HG02884 (cell line): ENCODE data around the gene GABBR2.
"Not testable (repeated sequence)": the region's sequence is repeated elsewhere in the genome, so short reads cannot be mapped to it uniquely, and the experiment has no call there.

ENCODE experiments used
- ATAC-seq: cut with Tn5 transposase; IDR thresholded peaks from one replicate; pipeline ENCODE4 v1.9.1; 2021; ENCODE audit warnings: mild to moderate bottlenecking, moderate library complexity; ENCODE audit not compliant: unreplicated experiment

GABBR2 gene

DNA sequence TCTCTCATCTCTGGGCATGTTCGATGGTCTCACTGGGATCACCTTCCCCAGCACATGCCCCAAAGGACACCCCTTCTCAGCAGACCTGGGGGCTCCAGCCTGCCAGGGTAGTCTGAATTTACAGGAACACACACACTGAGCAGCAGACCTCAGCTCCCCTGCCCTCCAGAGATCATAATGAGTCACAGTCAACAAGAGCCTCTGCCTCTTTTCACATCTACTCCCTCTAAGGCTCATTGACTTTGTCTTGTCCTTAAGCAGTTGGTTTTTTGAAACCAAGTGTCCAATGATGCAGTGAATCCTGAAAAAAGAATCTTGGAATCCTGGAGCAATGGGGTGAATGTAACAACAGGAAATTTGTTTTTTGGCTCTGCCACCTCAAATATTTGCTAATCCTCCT, 20.8 kb downstream of the GABBR2 start:
- no peak for ATAC-seq

DNA sequence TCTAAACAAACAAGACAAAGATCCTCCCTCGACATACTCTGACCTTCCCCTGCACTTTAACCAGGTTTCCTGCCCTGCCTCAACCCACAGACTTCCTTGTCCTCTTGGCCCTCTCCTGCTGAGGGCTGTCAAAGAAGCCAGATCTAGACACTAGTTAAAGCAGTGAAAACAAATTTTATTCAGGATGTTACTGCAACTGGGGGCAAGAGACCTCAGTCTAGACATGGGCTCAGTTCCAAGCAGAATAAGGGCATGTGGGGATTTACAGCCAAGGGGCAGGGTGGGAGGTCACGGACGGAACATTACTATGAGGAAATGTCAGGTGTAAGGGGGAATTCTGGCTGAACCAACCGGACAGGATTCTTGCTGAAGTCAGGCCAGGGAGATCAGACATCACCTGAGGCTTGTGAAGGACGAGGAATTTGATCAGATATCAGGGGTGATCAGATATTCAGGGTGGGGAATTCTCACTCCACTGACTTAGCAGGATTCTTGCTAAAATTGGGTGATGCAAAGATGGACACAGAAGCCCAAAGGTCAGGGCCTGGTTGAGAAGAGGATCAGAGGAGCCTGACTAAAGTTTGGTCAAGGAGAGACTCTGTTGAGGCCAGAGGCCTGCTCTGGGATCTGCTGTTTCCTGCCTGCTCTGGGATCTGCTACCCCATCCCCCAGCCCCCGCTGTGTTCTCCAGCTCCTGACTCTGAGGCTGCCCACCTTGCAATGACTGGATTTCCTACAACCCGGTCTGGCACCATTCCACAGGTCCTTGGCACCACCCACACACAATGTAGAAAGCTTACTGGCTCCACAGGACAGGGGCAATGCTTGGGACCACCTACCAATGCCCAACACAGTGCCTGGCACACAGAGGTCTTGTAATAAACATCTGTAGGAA, 21.5 kb downstream of the GABBR2 start:
- no peak for ATAC-seq

DNA sequence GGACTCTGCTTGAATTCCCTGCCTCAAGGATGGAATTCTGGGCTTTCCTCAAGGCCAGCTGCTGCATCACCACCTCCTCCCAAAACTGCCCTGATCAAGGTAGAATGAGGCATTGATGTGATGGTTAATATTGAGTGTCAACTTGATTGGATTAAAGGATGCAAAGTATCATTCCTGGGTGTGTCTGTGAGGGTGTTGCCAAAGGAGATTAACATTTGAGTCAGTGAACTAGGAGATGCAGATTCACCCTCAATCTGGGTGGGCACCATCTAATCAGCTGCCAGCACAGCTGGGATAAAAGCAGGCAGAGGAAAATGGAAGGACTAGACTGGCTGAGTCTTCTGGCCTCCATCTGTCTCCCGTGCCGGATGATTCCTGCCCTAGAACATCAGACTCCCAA, 23.9 kb downstream of the GABBR2 start:
- not testable (repeated sequence) for ATAC-seq

DNA sequence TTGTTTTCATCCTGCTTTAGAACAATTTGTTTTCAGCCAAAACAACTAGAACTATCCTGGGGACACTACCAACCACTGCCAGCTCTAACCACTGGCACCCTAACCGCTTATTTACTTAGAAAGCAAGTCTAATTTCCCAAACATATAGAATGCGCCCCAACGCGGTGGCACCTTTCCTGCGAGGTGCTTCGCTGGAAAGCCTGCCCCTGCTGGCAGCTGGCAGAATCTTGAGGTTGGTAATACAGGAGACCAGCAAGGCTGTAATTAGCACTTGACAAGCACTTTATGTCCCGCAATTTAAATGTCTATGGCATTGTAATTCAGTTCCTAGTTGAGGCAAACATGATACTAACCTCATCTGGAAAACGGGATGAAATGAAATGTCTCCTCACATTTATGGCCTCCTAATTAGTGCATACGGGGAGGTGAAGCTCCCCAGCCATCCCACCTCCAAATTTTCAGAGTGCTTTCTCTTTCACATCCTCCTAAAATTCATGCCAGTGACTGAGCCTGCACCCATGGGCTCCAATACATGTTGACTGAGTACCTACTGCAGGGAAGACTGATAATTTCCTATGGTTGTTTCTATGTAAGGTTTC, 30.4 kb downstream of the GABBR2 start:
- no peak for ATAC-seq

DNA sequence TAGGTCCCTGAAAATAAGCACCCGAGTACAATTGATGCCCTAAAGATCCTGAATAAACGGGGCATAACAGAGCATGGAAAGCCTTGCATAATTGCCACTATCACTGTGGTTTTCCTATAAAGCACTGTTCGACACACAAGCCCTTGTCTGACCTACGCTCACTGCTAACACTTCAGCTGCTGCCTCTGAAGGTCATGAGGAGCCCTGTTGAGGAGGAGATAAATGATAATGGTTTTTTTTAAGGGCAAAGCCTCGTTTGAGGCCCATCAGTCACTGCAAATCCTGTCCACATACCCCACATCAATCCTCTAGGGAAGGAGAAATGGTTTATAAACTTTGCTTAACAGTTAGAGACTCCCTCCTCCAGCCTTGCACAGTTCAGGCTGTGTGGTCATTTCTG, 35.1 kb downstream of the GABBR2 start:
- ATAC-seq = no peak

DNA sequence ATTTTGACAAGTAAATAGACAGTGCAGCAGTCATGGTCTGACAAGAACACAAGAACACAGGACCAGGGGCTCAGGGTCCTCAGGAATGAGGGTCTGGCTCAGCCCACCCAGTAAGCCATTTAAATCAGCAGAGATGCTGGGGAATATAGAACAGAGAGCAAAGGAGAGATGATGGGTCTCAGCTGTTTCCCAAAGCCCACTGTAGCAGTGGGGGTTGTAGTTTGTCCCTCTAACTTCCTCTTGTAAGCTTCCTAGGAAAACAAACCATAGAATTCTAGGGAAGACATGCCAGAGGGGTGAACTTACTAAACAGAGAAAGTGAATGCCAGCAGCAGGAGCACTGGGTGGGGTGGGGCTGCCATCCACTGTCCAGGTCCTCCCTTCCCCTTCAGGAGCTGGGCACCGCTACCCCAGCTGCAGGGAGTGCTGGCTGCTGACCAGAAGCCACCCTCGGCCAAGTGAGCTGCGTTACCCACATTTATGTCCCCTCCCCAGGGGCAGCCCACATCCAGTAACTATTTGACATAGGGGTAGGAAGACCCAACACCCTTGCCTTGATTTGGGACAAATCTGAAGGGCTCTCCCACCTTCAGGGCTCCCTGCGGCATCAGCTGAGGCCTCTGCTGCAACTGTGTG, 41.6 kb downstream of the GABBR2 start:
- ATAC-seq = no peak

DNA sequence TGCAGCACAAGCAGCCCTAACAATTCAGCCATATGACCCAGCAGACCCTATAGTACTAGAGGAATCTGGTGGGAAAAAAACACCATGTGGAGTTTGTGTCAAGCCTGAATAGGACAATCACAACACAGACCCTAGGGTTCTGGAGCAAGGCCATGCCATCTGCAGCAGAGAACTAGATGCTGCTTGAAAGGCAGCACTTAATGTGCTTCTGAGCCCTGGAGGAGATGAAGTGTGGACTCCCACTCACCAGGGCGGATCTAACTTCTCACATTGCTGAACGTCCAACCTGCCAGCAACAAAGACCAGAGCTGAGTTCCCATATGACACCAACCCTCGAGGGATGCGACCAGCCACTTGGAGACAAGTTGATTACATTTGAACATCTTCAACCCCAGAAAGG, 43.2 kb downstream of the GABBR2 start:
- no peak for ATAC-seq

DNA sequence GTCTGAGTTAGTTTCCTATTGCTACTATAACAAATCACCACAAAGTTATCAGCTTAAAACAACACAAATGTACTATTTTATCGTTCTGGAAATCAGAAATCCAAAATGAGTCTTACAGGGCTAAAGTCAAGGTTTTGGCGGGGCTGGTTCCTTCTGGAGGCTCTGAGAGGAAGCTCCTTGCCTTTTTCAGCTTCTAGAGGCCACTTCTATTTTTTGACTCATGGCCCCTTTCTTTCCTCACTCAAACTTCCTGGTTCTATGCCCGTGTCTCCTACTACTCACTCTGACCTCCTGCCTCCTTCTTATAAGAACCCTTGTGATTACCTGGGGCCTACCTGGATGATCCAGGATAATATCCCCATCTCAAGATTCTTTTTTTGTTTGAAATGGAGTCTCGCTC, 48.2 kb downstream of the GABBR2 start:
- ATAC-seq = no peak

DNA sequence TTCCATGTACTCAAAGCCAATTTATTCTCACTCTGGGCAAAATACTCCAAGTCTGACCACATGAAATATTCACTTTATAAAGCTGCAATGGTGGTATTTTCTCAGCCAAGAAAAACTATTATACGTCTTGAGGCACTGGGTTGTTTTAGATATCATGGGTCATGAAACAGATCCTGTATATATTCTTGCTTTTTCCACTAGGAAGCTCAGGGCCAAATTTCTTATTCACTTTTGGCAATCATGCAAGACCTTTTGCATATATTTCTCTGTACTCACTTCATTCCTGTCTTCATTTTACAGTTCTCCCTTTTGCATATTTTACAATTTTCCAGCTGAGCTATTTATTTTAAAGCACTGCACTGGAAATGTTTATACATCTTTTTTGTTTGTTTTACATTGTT, 49.8 kb downstream of the GABBR2 start:
- no peak for ATAC-seq

DNA sequence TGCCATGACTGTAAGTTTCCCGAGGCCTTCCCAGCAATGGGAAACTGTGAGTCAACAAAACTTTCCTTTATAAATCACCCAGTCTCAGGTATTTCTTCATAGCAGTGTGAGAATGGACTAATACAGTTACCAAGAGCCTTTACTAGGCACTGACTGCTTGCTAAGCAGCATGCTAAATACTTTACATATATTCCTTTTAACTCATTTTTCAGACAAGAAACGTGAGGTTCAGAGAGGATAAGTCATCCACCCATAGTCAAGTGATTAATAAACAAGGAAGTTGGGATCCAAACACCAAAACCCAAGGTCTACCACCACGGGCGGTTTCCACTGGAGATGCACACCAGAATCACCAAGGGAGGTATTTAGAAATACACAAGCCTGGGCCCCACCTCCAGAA, 50.8 kb downstream of the GABBR2 start:
- ATAC-seq = no peak

DNA sequence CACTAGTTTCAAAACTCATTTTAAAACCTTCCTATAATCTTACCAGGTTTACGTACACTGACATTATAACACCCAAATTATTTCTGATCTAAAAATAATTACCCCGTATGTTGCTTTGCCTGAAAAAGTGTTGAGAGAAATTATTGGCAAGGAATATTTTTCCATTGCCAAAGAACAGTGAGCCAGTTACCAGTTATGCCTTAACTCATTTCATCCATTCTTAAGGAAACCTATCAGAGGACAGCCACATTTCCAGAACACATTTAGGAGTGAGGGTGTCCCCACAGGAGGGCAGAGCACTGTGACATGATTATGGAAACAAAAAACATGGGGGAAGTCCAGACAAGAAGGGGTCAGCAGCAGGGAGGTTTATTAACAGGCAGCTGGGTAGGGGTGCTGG, 52.2 kb downstream of the GABBR2 start:
- ATAC-seq = no peak

DNA sequence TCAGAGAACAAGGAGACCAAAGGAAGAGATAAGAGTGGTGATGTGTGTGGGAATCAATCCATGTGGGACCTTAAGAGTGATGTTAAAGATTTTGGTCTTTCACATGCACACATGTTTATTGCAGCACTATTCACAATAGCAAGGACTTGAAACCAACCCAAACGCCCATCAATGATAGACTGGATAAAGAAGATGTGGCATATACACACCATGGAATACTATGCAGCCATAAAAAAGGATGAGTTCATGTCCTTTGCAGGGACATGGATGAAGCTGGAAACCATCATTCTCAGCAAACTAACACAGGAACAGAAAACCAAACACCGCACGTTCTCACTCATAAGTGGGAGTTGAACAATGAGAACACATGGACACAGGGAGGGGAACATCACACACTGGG, 53.3 kb downstream of the GABBR2 start:
- ATAC-seq = not testable (repeated sequence)

DNA sequence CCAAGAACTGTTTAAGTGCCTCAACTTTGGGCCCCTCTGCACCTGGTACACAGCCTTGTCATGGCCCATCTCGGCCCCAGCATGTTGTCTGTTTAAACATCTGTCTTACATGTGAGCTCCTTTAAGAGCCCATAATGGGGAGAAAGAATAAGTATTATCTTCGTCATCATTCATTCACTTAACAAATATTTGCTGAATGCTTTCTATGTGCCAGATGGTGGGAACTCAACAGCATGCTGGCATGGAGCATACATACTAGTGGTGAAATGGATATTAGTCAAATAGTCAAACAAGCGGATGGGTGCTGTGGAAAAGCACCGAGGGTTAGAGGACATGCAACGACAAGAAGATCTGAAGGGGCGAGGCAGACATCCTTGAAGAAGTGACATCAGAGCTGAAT, 54.5 kb downstream of the GABBR2 start:
- no peak for ATAC-seq

DNA sequence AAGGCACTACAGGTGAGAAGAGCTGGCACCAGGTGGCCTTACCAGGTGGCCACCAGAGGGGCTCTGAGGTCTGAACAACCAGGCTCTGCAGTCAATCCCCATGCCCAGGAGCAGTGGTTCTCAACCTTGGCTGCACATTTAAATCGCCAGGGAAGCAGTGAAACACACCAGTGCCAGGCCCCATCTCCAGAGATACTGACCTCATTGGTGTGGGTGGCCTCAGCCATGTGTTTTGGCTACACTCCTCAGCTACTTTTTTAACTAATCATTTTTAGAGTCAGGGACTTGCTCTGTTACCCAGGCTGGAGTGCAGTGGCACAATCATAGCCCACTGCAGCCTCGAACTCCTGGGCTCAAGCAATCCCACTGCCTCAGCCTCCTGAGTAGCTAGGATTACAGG, 56.0 kb downstream of the GABBR2 start:
- ATAC-seq = no peak

DNA sequence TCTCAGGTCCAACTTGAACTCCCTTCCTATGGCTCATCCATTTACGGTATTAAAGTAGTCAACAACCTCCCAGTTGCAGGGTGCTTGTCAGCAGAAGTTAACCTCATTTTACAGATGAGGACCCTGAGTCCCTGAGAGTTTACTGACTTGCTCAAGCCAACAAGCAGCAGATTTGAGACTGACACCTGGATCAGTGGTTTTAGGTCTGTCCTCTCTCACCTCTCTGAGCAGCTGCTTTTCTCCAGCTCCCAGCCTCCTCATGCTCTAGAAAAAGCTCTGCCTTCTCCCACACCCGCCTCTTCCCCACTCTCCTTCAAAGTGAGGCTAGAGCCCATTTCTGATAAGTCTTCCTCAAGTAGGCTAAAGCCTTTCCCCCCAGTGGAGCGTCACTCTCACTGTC, 56.4 kb downstream of the GABBR2 start:
- no peak for ATAC-seq

DNA sequence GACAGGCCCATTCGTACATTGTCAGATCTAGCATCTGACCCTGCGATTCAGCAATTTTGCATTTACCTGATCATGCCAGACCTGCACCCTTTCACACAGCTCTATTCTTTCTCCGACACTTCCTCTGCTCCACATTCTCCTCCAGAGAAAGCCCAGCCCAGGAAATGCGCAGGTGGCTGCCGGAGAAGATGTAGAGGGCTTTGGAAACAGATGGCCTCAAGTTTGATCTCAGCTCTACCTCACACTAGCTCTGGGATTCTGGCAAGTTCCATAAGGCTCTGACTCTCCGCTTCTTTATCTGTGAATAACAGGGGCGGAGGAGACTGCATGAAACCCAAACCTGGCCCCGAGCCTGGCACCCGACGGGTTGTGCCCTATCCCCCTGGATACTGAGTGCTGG, 61.5 kb downstream of the GABBR2 start:
- ATAC-seq = no peak

DNA sequence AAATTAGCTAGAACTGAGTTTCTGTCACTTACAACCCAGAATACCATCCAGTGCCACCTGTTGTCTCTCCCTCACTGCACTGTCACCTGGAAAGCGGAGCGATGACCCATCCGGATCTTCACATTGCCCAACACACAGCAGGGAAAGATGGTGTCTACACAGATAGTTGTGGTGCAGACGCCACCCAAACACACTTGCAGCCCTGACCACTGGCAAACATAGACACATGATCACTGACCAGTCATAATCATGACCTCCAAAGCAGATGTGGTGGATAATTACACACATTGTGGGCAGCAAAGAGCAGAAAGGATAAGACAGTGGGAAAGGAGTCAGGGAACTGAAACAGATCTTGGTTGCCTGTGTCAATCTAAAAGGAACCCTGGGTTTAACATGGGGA, 64.7 kb downstream of the GABBR2 start:
- no peak for ATAC-seq

DNA sequence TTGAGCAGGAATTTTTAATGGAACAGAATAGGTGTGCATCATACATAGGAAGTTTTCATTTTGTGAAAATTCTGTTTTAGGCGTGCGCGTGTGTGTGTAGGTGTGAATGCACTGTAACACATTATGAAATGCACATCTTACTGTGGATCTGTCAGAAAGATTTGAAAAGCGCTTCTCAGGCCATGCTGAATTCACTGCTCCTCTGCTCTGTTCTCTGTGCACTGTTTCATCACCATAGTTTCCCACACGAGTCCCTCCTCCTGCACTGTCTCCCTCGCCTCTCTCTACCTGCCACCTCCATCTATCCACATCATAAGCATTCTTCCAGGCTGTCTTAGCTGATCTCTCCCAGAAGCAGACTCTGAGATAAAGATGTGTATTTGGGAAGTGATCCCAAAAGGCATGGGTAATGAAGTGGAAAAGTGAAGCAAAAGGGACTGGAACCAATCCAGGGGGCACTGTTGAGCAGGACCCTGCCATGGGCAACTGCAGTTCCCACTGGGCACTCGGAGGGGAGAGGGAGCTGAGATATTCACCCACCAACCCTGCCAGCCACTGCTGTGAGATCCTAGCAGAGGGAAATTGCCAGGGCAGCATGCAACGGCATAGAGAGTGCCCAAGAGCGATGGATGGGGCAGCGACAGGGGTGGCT, 65.9 kb downstream of the GABBR2 start:
- no peak for ATAC-seq

DNA sequence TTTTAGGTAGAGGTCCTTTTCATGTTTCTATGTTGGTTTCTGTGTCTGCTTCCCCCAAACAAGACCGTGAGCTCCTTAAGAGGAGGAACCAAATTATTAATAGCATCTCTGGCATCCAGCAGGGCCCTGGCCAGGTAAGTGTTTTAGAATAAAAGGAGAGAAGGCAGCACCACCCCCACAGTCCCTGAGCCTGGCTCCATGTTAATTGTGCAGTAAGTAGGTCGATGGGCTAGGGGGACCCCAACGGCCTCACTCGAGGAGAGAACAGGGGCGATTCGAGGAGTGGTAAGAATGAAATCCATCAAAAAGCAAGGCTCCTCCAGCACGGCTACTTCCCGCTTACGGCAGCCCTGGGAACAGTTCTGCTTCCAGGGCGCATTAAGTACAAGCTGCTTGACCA, 67.0 kb downstream of the GABBR2 start:
- no peak for ATAC-seq

DNA sequence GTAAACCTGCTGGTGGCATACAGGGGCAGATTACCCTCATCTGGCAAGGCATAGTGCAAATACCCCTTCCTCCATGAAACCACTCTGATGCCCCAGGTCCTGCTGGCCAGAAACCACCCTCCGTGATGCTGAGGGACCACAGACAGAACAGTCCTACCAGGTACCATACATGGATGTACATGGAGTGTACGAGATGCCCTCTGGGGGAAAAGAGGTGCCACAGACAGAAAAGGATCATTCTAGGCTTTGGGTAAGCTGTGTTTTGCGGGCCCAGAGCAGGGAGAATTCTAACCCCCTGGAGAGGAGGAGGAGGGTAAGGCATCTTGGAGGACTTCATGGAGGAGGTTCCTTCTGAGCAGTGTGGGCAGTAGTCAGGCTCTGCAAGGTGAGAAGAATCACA, 68.3 kb downstream of the GABBR2 start:
- no peak for ATAC-seq

DNA sequence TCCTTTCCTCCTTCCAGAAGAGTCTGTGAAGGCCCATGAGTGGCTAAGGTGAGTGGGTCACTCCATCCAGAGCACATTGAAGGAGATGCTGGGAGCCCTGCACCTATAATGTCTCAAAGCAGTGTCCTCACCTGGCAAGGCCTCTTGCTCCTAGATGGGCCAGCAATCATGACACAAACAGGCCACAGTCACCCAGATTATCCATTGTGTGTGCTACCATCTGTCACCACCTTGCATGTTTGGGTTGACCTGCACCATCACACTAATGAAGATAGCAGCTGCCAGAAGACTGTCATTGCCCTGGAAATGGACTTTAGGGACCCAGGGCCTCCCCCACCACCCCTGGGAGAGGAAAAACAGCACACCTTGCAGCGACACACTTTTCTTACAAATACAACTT, 69.6 kb downstream of the GABBR2 start:
- ATAC-seq = no peak

DNA sequence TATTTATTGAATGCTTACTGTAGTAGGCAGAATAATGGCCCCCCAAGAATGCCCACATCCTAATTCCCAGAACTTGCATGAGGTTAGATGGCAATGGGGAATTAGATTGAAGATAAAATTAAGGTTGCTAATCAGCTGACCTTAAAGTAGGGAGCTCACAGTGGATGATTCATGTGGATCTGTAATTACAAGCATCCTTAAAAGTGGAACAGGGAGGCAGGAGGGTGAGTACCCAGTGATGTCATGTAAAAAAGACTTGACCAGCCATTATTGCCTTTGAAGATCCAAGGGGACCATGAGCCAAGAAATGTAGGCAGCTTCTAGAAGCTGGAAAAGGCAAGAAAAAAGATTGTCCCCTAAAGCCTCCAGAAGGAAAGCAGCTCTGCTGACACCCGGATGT, 71.4 kb downstream of the GABBR2 start:
- no peak for ATAC-seq
